Activated CD8-positive, alpha-beta memory T cell treated with anti-CD3 and anti-CD28 coated beads for 1 hour (primary cell): Measurements from ENCODE around the gene BHLHA9.
"Not testable (repeated sequence)": the region's sequence is repeated elsewhere in the genome, so short reads cannot be mapped to it uniquely, and the experiment has no call there.

Experiments used
- DNase-seq, 2 donors: peaks; one replicate each; pipeline ENCODE4 v3.0.0-alpha.2; 2020; ENCODE audit warnings: low read depth in 1 of 2; ENCODE audit errors: extremely low read depth in 1 of 2

BHLHA9 gene

DNA sequence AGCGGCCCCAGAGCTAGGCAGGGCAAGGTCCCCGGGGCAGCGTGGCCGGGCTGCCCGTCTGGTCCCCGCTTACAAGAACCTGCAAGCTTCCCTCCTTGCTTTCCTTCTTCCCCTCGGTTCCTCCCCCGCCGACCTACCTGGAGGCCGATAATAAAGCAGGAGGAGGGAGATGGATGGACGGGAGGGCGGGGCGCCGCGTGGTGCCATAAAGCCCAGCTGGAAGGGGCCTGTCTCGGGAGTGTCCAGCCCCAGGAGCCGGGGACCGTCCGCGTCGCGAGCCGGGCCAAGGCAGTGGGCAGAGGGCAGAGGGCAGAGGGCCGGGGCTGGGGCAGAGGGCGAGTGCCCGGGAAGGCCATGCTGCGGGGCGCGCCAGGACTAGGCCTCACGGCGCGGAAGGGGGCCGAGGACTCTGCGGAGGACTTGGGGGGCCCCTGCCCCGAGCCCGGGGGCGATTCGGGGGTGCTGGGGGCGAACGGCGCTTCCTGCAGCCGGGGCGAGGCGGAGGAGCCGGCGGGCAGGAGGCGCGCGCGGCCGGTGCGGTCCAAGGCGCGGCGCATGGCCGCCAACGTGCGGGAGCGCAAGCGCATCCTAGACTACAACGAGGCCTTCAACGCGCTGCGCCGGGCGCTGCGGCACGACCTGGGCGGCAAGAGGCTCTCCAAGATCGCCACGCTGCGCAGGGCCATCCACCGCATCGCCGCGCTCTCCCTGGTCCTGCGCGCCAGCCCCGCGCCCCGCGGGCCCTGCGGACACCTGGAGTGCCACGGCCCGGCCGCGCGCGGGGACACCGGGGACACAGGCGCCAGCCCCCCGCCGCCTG lies at the start of gene BHLHA9:
Gene BHLHA9 (plus strand): TSS at position 235 of the 820 bp plus-strand sequence. CDS start 120 bp downstream, at position 355.
- no peak for DNase-seq

DNA sequence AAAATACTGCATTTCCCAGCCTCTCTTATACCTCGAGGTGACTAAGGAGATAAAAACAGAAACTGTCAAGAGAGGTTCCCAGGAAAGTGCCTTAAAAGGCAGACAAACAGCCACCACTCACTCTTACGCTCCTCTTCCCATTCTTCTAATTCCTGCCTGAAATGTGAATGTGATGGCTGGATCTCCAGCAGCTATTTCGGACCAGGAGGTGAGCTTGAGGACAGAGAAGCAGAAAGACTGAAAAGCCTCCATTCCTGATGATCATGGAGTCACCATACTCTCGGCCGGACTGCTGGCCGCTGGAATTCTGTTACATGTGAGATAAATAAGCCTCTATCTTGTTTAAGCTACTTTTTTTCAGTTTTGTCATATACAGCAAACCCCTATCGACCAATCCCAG lies 49.0 kb upstream of the BHLHA9 start:
- no peak for DNase-seq

- DNase-seq = no peak
Observed at GRCh38 chr17:1222321-1222720, 47.9 kb upstream of the BHLHA9 start.

- no peak for DNase-seq
Observed at GRCh38 chr17:1223662-1224061, 46.6 kb upstream of the BHLHA9 start.

GRCh38 chr17:1224330-1224729 lies 45.9 kb upstream of the BHLHA9 start:
- DNase-seq = no peak

GRCh38 chr17:1226308-1226707 lies 43.9 kb upstream of the BHLHA9 start:
- DNase-seq = no peak

DNA sequence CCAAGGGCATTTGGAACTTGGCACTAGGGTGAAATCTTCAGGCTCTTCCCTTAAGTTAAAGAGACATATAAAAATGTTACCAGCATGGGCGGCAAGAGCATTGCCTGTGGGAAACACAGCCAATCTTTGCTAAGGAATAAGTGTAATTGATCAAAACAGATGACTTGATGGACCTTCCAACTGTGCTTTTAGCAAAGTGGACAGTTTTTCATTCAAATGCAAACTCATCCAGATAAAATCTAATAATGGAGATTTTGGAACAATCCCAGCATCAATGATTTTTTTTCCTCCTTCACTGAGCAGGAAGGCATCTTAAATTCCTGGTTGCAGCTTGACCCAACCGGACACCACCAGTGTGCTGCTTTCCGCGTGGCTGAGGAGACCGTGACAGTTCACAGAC lies 42.9 kb upstream of the BHLHA9 start:
- DNase-seq = no peak

- DNase-seq = no peak
Observed at GRCh38 chr17:1227917-1228780, 42.1 kb upstream of the BHLHA9 start.

- DNase-seq = no peak
Observed at GRCh38 chr17:1228781-1229348, 41.4 kb upstream of the BHLHA9 start.

DNA sequence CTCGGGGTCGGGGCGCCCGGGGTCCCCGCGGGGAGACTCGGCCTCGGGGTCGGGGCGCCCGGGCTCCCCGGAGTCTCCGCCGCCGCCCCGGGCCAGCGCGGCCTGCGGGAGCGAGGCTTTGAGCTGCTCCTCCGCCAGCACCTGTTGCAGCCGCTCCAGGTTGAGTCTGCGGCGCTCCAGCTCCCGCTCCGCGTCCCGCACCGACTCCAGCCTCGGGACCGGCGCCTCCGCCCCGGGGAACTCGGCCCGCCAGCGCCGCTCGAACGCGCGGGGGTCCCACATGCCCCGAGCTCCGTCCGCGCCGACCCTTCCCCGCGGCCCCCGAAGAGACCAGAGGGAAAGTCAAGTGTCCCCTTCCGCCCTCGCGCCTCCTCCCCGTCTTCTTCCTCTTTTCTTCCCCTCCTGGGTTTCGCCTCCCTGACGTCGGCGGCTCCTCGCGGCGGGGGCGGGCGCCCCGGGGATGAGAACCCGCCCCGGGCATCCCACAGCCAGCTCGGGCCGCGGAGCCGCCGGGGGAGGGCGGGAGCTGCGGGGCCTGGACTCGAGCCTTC lies 40.8 kb upstream of the BHLHA9 start:
- DNase-seq = no peak

- DNase-seq = no peak
Observed at GRCh38 chr17:1229900-1230501, 40.2 kb upstream of the BHLHA9 start.

DNA sequence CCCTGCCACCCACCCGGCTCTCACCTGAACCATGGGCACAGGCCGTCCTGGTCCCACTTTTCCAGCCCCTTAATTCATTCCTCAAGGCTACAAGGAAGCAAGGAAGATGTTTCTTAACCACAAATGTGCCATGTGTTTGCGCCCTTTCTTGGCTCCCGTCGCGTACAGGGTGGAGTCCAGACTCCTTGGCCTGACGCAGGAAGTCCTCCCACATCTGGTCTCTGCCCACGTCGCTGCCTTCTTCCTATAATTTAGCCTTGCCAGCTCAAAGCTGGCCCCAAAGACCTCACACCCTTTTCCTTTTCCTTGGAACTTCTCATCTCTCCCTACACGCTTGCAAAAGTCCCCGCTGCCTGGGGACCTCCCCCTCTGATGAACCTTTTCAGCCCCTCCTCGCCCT lies 38.8 kb upstream of the BHLHA9 start:
- DNase-seq = no peak

- DNase-seq = no peak
Observed at GRCh38 chr17:1232331-1232730, 37.9 kb upstream of the BHLHA9 start.

GRCh38 chr17:1232786-1233185 lies 37.5 kb upstream of the BHLHA9 start:
- DNase-seq = no peak

GRCh38 chr17:1234455-1234854 lies 35.8 kb upstream of the BHLHA9 start:
- no peak for DNase-seq

- no peak for DNase-seq
Observed at GRCh38 chr17:1237471-1237870, 32.8 kb upstream of the BHLHA9 start.

GRCh38 chr17:1239210-1239609 lies 31.0 kb upstream of the BHLHA9 start:
- DNase-seq = no peak

- not testable (repeated sequence) for DNase-seq
Observed at GRCh38 chr17:1240426-1240825, 29.8 kb upstream of the BHLHA9 start.

GRCh38 chr17:1241929-1242328 lies 28.3 kb upstream of the BHLHA9 start:
- DNase-seq = no peak

DNA sequence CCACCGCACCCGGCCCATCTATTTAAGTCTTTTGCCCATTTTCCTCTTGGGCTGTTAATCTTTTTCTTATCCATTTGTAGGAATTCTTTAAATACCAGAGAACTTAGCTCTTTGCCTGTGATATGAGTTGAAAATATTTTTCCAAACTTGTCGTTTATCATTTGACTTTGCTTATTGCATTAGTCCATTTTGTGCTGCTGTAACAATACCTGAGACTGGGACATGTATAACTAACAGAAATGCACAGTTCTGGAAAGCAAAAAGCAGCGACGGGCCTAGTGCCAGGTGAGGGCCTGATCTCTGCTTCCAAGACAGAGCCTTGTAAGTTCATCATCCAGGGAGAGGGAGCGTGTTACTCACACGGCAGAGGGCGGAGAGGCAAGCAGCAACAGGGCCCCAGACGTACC lies 25.6 kb upstream of the BHLHA9 start:
- DNase-seq = no peak
